ENCODE measurements around the gene ADAMTS17. TPM values are rescaled to one million over a fixed set of nuclear protein-coding genes. Genes with fewer than 3 reads are reported as not detected.

The ADAMTS17 gene
- total RNA-seq, 1 donor from 2014 or later: 0.06 TPM

GRCh38 chr15:100310513-100311153 is 31.1 kb downstream of the ADAMTS17 start:
- TF ChIP-seq CTCF (conservative IDR thresholded peaks at IDR 0.05; ENCODE audit: low read depth, low read length): no peak
- H3K4me3 ChIP-seq (ENCODE audit: low read depth, low read length): no peak overlapping the region
- DNase-seq (ENCODE audit: low read depth): no peak

- no peak for DNase-seq (ENCODE audit: low read depth)
- TF ChIP-seq CTCF (conservative IDR thresholded peaks at IDR 0.05; ENCODE audit: low read depth, low read length): no peak
- H3K4me3 ChIP-seq (ENCODE audit: low read depth, low read length): no peak overlapping the region
These were observed 31.8 kb downstream of the ADAMTS17 start for GRCh38 chr15:100310041-100310405.

- no peak for DNase-seq (ENCODE audit: low read depth)
- H3K4me3 ChIP-seq (ENCODE audit: low read depth, low read length): no peak overlapping the region
- no peak for TF ChIP-seq CTCF (conservative IDR thresholded peaks at IDR 0.05; ENCODE audit: low read depth, low read length)
These were observed 32.4 kb downstream of the ADAMTS17 start for GRCh38 chr15:100309109-100310040.

- no peak for DNase-seq (ENCODE audit: low read depth)
- no peak overlapping the region for H3K4me3 ChIP-seq (ENCODE audit: low read depth, low read length)
- no peak for TF ChIP-seq CTCF (conservative IDR thresholded peaks at IDR 0.05; ENCODE audit: low read depth, low read length)
These were observed 33.2 kb downstream of the ADAMTS17 start for GRCh38 chr15:100308608-100309007.

- TF ChIP-seq CTCF (conservative IDR thresholded peaks at IDR 0.05; ENCODE audit: low read depth, low read length): no peak
- no peak for DNase-seq (ENCODE audit: low read depth)
- no peak overlapping the region for H3K4me3 ChIP-seq (ENCODE audit: low read depth, low read length)
These were observed 33.6 kb downstream of the ADAMTS17 start for GRCh38 chr15:100308213-100308600.

- TF ChIP-seq CTCF (conservative IDR thresholded peaks at IDR 0.05; ENCODE audit: low read depth, low read length): no peak
- no peak for DNase-seq (ENCODE audit: low read depth)
- H3K4me3 ChIP-seq (ENCODE audit: low read depth, low read length): no peak overlapping the region
These were observed 34.2 kb downstream of the ADAMTS17 start for GRCh38 chr15:100307241-100308212.
